Nephron (organoid): Measurements from ENCODE around the gene JMJD1C.
"Not testable (repeated sequence)": the region's sequence is repeated elsewhere in the genome, so short reads cannot be mapped to it uniquely, and the experiment has no call there.

Source experiments
- H3K27ac Mint-ChIP-seq, 3 experiments: 2 replicates each; pipeline ENCODE4 v1.8.0; 2020; ENCODE audit warnings: mixed read lengths in 3 of 3, mild to moderate bottlenecking in 2 of 3, moderate library complexity in 1 of 3
- H3K27me3 Mint-ChIP-seq: 2 replicates; pipeline ENCODE4 v1.8.0; 2021; ENCODE audit warnings: low read depth, mild to moderate bottlenecking, moderate library complexity, mixed read lengths
- H3K36me3 Mint-ChIP-seq: 2 replicates; pipeline ENCODE4 v1.8.0; 2020; ENCODE audit warnings: low read depth, mixed read lengths
- H3K4me1 Mint-ChIP-seq: 2 replicates; pipeline ENCODE4 v1.8.0; 2020; ENCODE audit warnings: mixed read lengths
- H3K4me3 Mint-ChIP-seq, 3 experiments: 2 replicates each; pipeline ENCODE4 v1.8.0; 2020; ENCODE audit warnings: mild to moderate bottlenecking in 3 of 3, mixed read lengths in 3 of 3, moderate library complexity in 2 of 3
- H3K9me3 Mint-ChIP-seq: 2 replicates; pipeline ENCODE4 v1.8.0; 2020; ENCODE audit warnings: mixed read lengths
- CTCF ChIP-seq, 3 experiments: fragments of 200-600 bp; sonication (generic); IDR thresholded peaks; one replicate each; pipeline ENCODE4 v1.5.0; 2021; ENCODE audit warnings: antibody characterized with exemption in 3 of 3; ENCODE audit not compliant: unreplicated experiment in 3 of 3

The JMJD1C gene

GRCh38 chr10:63241841-63242281 lies 223.9 kb downstream of the JMJD1C start:
- H3K4me1 Mint-ChIP-seq = peaks cover 35% of the 10 kb centered on the region
- peaks cover 13% of the 10 kb centered on the region for H3K9me3 Mint-ChIP-seq
- peak overlapping the region in 2 of 3 experiments; percentile 4 to 41 for H3K27ac Mint-ChIP-seq
- H3K27me3 Mint-ChIP-seq = no peaks in the 10 kb centered on the region
- peaks cover 55% of the 10 kb centered on the region for H3K36me3 Mint-ChIP-seq
- no peak for TF ChIP-seq CTCF (IDR thresholded peaks at IDR 0.05; ENCODE audit: unreplicated experiment in 3 of 3)
- H3K4me3 Mint-ChIP-seq = no peak overlapping the region

- H3K4me1 Mint-ChIP-seq = peaks cover 41% of the 10 kb centered on the region
- no peak overlapping the region for H3K4me3 Mint-ChIP-seq
- H3K36me3 Mint-ChIP-seq = peaks cover 45% of the 10 kb centered on the region
- peaks cover 5% of the 10 kb centered on the region for H3K9me3 Mint-ChIP-seq
- no peak for TF ChIP-seq CTCF (IDR thresholded peaks at IDR 0.05; ENCODE audit: unreplicated experiment in 3 of 3)
- H3K27ac Mint-ChIP-seq = peak overlapping the region in 1 of 3 experiments; percentile 8
- no peaks in the 10 kb centered on the region for H3K27me3 Mint-ChIP-seq
Observed at GRCh38 chr10:63240807-63241206, 225.0 kb downstream of the JMJD1C start.

- Mint-ChIP-seq H3K4me1 (peaks cover 33% of the 10 kb centered on the region), H3K27me3 (no peaks in the 10 kb centered on the region), H3K27ac (peak overlapping the region in 2 of 3 experiments; percentile 5 to 8), H3K4me3 (no peak overlapping the region), H3K9me3 (no peaks in the 10 kb centered on the region), H3K36me3 (peaks cover 24% of the 10 kb centered on the region)
- no peak for TF ChIP-seq CTCF (IDR thresholded peaks at IDR 0.05; ENCODE audit: unreplicated experiment in 3 of 3)
Observed at GRCh38 chr10:63238501-63238900, 227.3 kb downstream of the JMJD1C start.

- Mint-ChIP-seq H3K27ac (peak overlapping the region in 1 of 3 experiments; percentile 10), H3K9me3 (no peaks in the 10 kb centered on the region), H3K27me3 (no peaks in the 10 kb centered on the region), H3K4me1 (peaks cover 34% of the 10 kb centered on the region), H3K4me3 (no peak overlapping the region), H3K36me3 (peaks cover 21% of the 10 kb centered on the region)
- TF ChIP-seq CTCF (IDR thresholded peaks at IDR 0.05; ENCODE audit: unreplicated experiment in 3 of 3) = no peak
Observed at GRCh38 chr10:63237396-63237795, 228.4 kb downstream of the JMJD1C start.

GRCh38 chr10:63236113-63236935 lies 229.5 kb downstream of the JMJD1C start:
- Mint-ChIP-seq H3K4me3 (no peak overlapping the region), H3K27ac (peak overlapping the region in 2 of 3 experiments; percentile 37 to 38), H3K27me3 (no peaks in the 10 kb centered on the region), H3K36me3 (peaks cover 26% of the 10 kb centered on the region), H3K9me3 (no peaks in the 10 kb centered on the region), H3K4me1 (peaks cover 32% of the 10 kb centered on the region)
- TF ChIP-seq CTCF (IDR thresholded peaks at IDR 0.05; ENCODE audit: unreplicated experiment in 3 of 3) = no peak

- not testable (repeated sequence) for H3K4me3 Mint-ChIP-seq, H3K27me3 Mint-ChIP-seq, H3K9me3 Mint-ChIP-seq, H3K27ac Mint-ChIP-seq
- H3K4me1 Mint-ChIP-seq = peaks cover 28% of the 10 kb centered on the region
- H3K36me3 Mint-ChIP-seq = peaks cover 27% of the 10 kb centered on the region
Observed at GRCh38 chr10:63235136-63235535, 230.6 kb downstream of the JMJD1C start.
